HepG2 (cell line): Measurements from ENCODE around the gene KRTAP10-10. TPM values are rescaled to one million over a fixed set of nuclear protein-coding genes. Genes with fewer than 3 reads are reported as not detected.

Experiments used
- ATAC-seq: fragments of 200-7000 bp; cut with Tn5 transposase; 3 replicates; pipeline ENCODE4 v1.9.1; 2020; ENCODE audit warnings: mild to moderate bottlenecking, moderate library complexity
- BruUV-seq: library from RNA; stranded (reverse); fragments of 400-500 nt; replicated peaks from 2 replicates; lab custom pipeline; 2021; lab: Mats Ljungman, UMichigan
- CTCF ChIA-PET: fragments of 300-600 bp; formaldehyde crosslinking; extraction: SDS; loops from one replicate; lab custom pipeline; 2021; ENCODE audit warnings: low total read pairs, inconsistent platforms, low intra/inter-chr PET ratio; lab: Yijun Ruan, JAX
- POLR2A ChIA-PET: fragments of 350-600 bp; sonication (Branson Sonifier 250); formaldehyde crosslinking; loops from one replicate; lab custom pipeline; 2020; ENCODE audit warnings: antibody characterized with exemption, inconsistent platforms; lab: Yijun Ruan, JAX
- DNase-seq: peaks from one replicate; pipeline ENCODE4 v3.0.0-alpha.2; 2015; ENCODE audit warnings: low spot score
- FAIRE-seq: peaks from 3 replicates; lab custom pipeline; 2011; peaks lifted over from hg19 to GRCh38; lab: Jason Lieb, UNC
- H2AFZ ChIP-seq: one replicate; pipeline ENCODE4 v1.6.1; 2011; ENCODE audit warnings: low read length, inconsistent platforms
- H3K27ac ChIP-seq: fragments of 300-600 bp; 3 replicates; pipeline ENCODE4 v1.8.0; 2011; ENCODE audit warnings: mixed run types, mild to moderate bottlenecking, mixed read lengths, low read length, inconsistent platforms; ENCODE audit not compliant: insufficient read depth; ENCODE audit errors: extremely low read length
- H3K27me3 ChIP-seq, 2 experiments: fragments of 200-600 bp in 1 of 2; 2 replicates in 1 of 2; 3 replicates in 1 of 2; pipeline versions ENCODE4 v1.6.0 to v1.8.0; 2011; ENCODE audit warnings: low read length in 2 of 2, mild to moderate bottlenecking in 2 of 2, moderate library complexity in 2 of 2, inconsistent platforms in 1 of 2; ENCODE audit not compliant: insufficient read depth in 2 of 2, control insufficient read depth in 1 of 2
- H3K36me3 ChIP-seq, 2 experiments: fragments of 200-600 bp in 1 of 2; replicated peaks in 1 of 2; 2 replicates in 1 of 2; 3 replicates in 1 of 2; pipeline versions ENCODE4 v1.5.1 to v1.8.0; 2011; ENCODE audit warnings: low read length in 2 of 2, inconsistent platforms in 1 of 2; ENCODE audit not compliant: insufficient read depth in 2 of 2, control insufficient read depth in 1 of 2
- H3K4me1 ChIP-seq: 2 replicates; pipeline ENCODE4 v1.5.1; 2012; ENCODE audit warnings: low read length, inconsistent platforms; ENCODE audit not compliant: insufficient read depth
- H3K4me2 ChIP-seq: 2 replicates; pipeline ENCODE4 v1.6.0; 2011; ENCODE audit warnings: low read depth, low read length, inconsistent platforms
- H3K4me3 ChIP-seq, 3 experiments: fragments of 200-600 bp in 1 of 3; sonication (generic), shearing (Covaris generic) in 1 of 3; replicated peaks in 1 of 3; 2 replicates each; pipeline ENCODE4 v1.5.1; 2011 to 2016; ENCODE audit warnings: low read length in 3 of 3, inconsistent platforms in 2 of 3, low read depth in 2 of 3, mild to moderate bottlenecking in 2 of 3, control low read depth in 1 of 3, mixed read lengths in 1 of 3; ENCODE audit not compliant: insufficient read depth in 1 of 3
- H3K79me2 ChIP-seq: one replicate; pipeline ENCODE4 v1.6.1; 2011; ENCODE audit warnings: low read length, inconsistent platforms; ENCODE audit not compliant: insufficient read depth
- H3K9ac ChIP-seq: 2 replicates; pipeline ENCODE4 v1.6.0; 2011; ENCODE audit warnings: mild to moderate bottlenecking, low read depth, low read length, inconsistent platforms; ENCODE audit not compliant: insufficient read depth
- H3K9me3 ChIP-seq: 2 replicates; pipeline ENCODE4 v1.5.1; 2012; ENCODE audit warnings: mild to moderate bottlenecking, low read length
- H4K20me1 ChIP-seq: 2 replicates; pipeline ENCODE4 v1.6.0; 2011; ENCODE audit warnings: inconsistent platforms, mild to moderate bottlenecking, low read length, moderate library complexity; ENCODE audit not compliant: insufficient read depth
- ATF2 ChIP-seq: sonication (generic); formaldehyde crosslinking; IDR thresholded peaks from 2 replicates; pipeline ENCODE4 v1.4.0; 2020; ENCODE audit warnings: missing genetic modification reagents
- GABPA ChIP-seq, 2 experiments: IDR thresholded peaks; 2 replicates each; pipeline ENCODE4 v1.6.1; 2011 to 2016; ENCODE audit warnings: low read depth in 2 of 2, low read length in 1 of 2, missing biosample characterization in 1 of 2, missing genetic modification characterization in 1 of 2
- HIVEP1 ChIP-seq: sonication (generic); formaldehyde crosslinking; IDR thresholded peaks from 2 replicates; pipeline ENCODE4 v1.4.0; 2020; ENCODE audit warnings: mild to moderate bottlenecking, missing genetic modification reagents
- HNF4G ChIP-seq, 2 experiments: sonication (generic) in 1 of 2; formaldehyde crosslinking in 1 of 2; IDR thresholded peaks; 2 replicates each; pipeline versions ENCODE4 v1.4.0 to v1.6.1; 2011 to 2020; ENCODE audit warnings: borderline replicate concordance in 2 of 2, low read depth in 2 of 2, mild to moderate bottlenecking in 2 of 2, low read length in 1 of 2, missing genetic modification reagents in 1 of 2, moderate library complexity in 1 of 2
- MAZ ChIP-seq, 2 experiments: sonication (generic) in 1 of 2; formaldehyde crosslinking in 1 of 2; IDR thresholded peaks; 2 replicates each; pipeline versions ENCODE4 v1.5.0 to v1.6.1; 2012 to 2020; ENCODE audit warnings: low read depth in 2 of 2, mild to moderate bottlenecking in 2 of 2, borderline replicate concordance in 1 of 2, improper control_type of control experiment in 1 of 2, low read length in 1 of 2, missing genetic modification reagents in 1 of 2, moderate library complexity in 1 of 2
- MBNL3 ChIP-seq: fragments of 250-450 bp; sonication (Bioruptor Pico); conservative IDR thresholded peaks from 2 replicates; pipeline ENCODE4 v1.8.0; 2022; ENCODE audit warnings: mild to moderate bottlenecking, inconsistent platforms
- NFIB ChIP-seq: sonication (generic); formaldehyde crosslinking; IDR thresholded peaks from 2 replicates; pipeline ENCODE4 v1.9.0; 2021; ENCODE audit warnings: missing genetic modification reagents, mild to moderate bottlenecking, borderline replicate concordance
- PAWR ChIP-seq: sonication (generic); formaldehyde crosslinking; IDR thresholded peaks from 2 replicates; pipeline ENCODE4 v1.4.0; 2020; ENCODE audit warnings: missing genetic modification reagents, mild to moderate bottlenecking, borderline replicate concordance
- PITX1 ChIP-seq: sonication (generic); formaldehyde crosslinking; IDR thresholded peaks from 2 replicates; pipeline ENCODE4 v1.5.1; 2020; ENCODE audit warnings: mild to moderate bottlenecking, missing genetic modification reagents
- PPARG ChIP-seq: conservative IDR thresholded peaks from 2 replicates; pipeline ENCODE4 v1.6.1; 2016; ENCODE audit warnings: missing biosample characterization, missing genetic modification reagents
- PTBP1 ChIP-seq: fragments of 200-400 bp; formaldehyde crosslinking; IDR thresholded peaks from 2 replicates; pipeline ENCODE4 v1.6.1; 2018; ENCODE audit warnings: low read length, low read depth; ENCODE audit not compliant: poor library complexity, severe bottlenecking
- RCOR2 ChIP-seq: IDR thresholded peaks from 2 replicates; pipeline ENCODE4 v1.6.1; 2016; ENCODE audit warnings: missing biosample characterization, missing genetic modification reagents
- SKI ChIP-seq: fragments of 450-650 bp; IDR thresholded peaks from one replicate; pipeline ENCODE4 v1.6.1; 2018; ENCODE audit warnings: mild to moderate bottlenecking; ENCODE audit not compliant: partially characterized antibody
- SNAPC2 ChIP-seq: sonication (generic); formaldehyde crosslinking; IDR thresholded peaks from 2 replicates; pipeline ENCODE4 v1.8.1; 2022; ENCODE audit warnings: mild to moderate bottlenecking, missing genetic modification reagents
- TBX2 ChIP-seq: sonication (generic); formaldehyde crosslinking; IDR thresholded peaks from 2 replicates; pipeline ENCODE4 v1.5.0; 2020; ENCODE audit warnings: missing genetic modification reagents, mild to moderate bottlenecking, borderline replicate concordance
- ZC3H13 ChIP-seq: sonication (generic); formaldehyde crosslinking; IDR thresholded peaks from 2 replicates; pipeline ENCODE4 v1.8.1; 2023; ENCODE audit warnings: mild to moderate bottlenecking, missing genetic modification reagents, moderate library complexity
- ZNF296 ChIP-seq: sonication (generic); formaldehyde crosslinking; conservative IDR thresholded peaks from 2 replicates; pipeline ENCODE4 v1.5.0; 2020; ENCODE audit warnings: mild to moderate bottlenecking, missing genetic modification reagents
- ZNF317 ChIP-seq: sonication (generic); formaldehyde crosslinking; IDR thresholded peaks from 2 replicates; pipeline ENCODE4 v1.5.0; 2020; ENCODE audit warnings: mild to moderate bottlenecking, missing genetic modification reagents
- ZNF432 ChIP-seq: sonication (generic); formaldehyde crosslinking; IDR thresholded peaks from 2 replicates; pipeline ENCODE4 v1.5.0; 2020; ENCODE audit warnings: missing genetic modification reagents, mild to moderate bottlenecking, borderline replicate concordance
- ZNF567 ChIP-seq: sonication (generic); formaldehyde crosslinking; IDR thresholded peaks from 2 replicates; pipeline ENCODE4 v1.8.1; 2023; ENCODE audit warnings: mild to moderate bottlenecking, missing genetic modification reagents, borderline replicate concordance
- ZNF652 ChIP-seq: IDR thresholded peaks from 2 replicates; pipeline ENCODE4 v1.6.1; 2016; ENCODE audit warnings: low read depth, borderline replicate concordance
- ZSCAN21 ChIP-seq: sonication (generic); formaldehyde crosslinking; IDR thresholded peaks from 2 replicates; pipeline ENCODE4 v1.8.0; 2022; ENCODE audit warnings: mild to moderate bottlenecking, missing genetic modification reagents, moderate library complexity, borderline replicate concordance
- WGBS: methylation state at CpG from one replicate; pipeline ENCODE4 v1.1.6; 2017; ENCODE audit warnings: low lambda C conversion rate; 5-methylcytosine and 5-hydroxymethylcytosine counted together
- in situ Hi-C: cut with HindIII; loops from 2 replicates; pipeline ENCODE4 v1.10.0; 2017; ENCODE audit warnings: low pct_unique_long_range_greater_than_20kb; ENCODE audit not compliant: extremely low pct_ligation_motif_present
- intact Hi-C: fragments of 100-400 bp; cut with micrococcal nuclease; formaldehyde crosslinking; loops from one replicate; pipeline ENCODE4 v1.10.0; 2022; ENCODE audit not compliant: unreplicated experiment
- polyA plus RNA-seq, 8 experiments: library from polyadenylated mRNA; depleted of rRNA in 3 of 8; stranded (reverse) in 7 of 8; unstranded in 1 of 8; fragments of >200 nt; fragmentation: Illumina TruSeq in 4 of 8; extraction: Trizol in 4 of 8; gene quantifications; 2 replicates each; pipeline versions ENCODE4 v1.2.1 to v1.2.3, GENCODE V29; 2011 to 2016; ENCODE audit warnings: low read depth in 4 of 8, missing spikeins in 1 of 8, mixed read lengths in 1 of 8; ENCODE audit not compliant: insufficient read depth in 1 of 8
- total RNA-seq, 5 experiments: library from RNA; depleted of rRNA; stranded (reverse); fragments of >200 nt; fragmentation: Illumina TruSeq; extraction: Trizol; gene quantifications; 2 replicates each; pipeline ENCODE4 v1.2.3, GENCODE V29; 2016; ENCODE audit warnings: low read depth in 1 of 5

Gene KRTAP10-10
- total and polyA plus RNA-seq, 2 of the 13 experiments (the other 11 are each of a cell fraction or from before 2014, with no cell fraction given): not detected

GRCh38 chr21:44593598-44594405 is 43.4 kb upstream of the KRTAP10-10 start:
- Histone ChIP-seq H3K9ac (peak overlapping the region; percentile 54), H3K79me2 (no peaks in the 10 kb centered on the region), H3K27ac (peak overlapping the region; percentile 80), H3K4me2 (peak overlapping the region; percentile 59), H3K36me3 (no peaks in the 10 kb centered on the region), H4K20me1 (no peaks in the 10 kb centered on the region), H2AFZ (no peak overlapping the region), H3K4me3 (peak overlapping the region in 1 of 3 experiments; percentile 4; a peak in 1 of 6 replicates), H3K4me1 (peaks cover 52% of the 10 kb centered on the region), H3K27me3 (no peaks in the 10 kb centered on the region; a peak in 1 of 5 replicates), H3K9me3 (no peaks in the 10 kb centered on the region)
- BruUV-seq: no TSS peak
- in situ Hi-C loops (no loop called here), intact Hi-C loops (no loop called here)
- peak; percentile 81 for DNase-seq
- 42% methylated on average over 12 of the region's 20 CpGs for WGBS
- ATAC-seq: peak; percentile 90
- FAIRE-seq: peak; percentile 78
- POLR2A ChIA-PET: no interaction called here
- CTCF ChIA-PET: no interaction called here
- TF ChIP-seq SKI: peak; percentile 73
- TF ChIP-seq TBX2 (CRISPR knock-in tag): peak; percentile 94
- peak; percentile 64; the same call in 1 of the 2 replicates for TF ChIP-seq ATF2 (CRISPR knock-in tag)
- TF ChIP-seq MBNL3 (CRISPR knock-in tag): no peak
- peak; percentile 91 for TF ChIP-seq ZNF317 (CRISPR knock-in tag)
- 0 out of 2 replicates have a peak, but pooled peaks have one; percentile 66 for TF ChIP-seq ZC3H13 (CRISPR knock-in tag)
- TF ChIP-seq SNAPC2 (CRISPR knock-in tag): 0 out of 2 replicates have a peak, but pooled peaks have one; percentile 81
- no peak; the same call in 1 of the 2 replicates for TF ChIP-seq ZNF567 (CRISPR knock-in tag)
- no peak for TF ChIP-seq PAWR (CRISPR knock-in tag)
- peak; percentile 87 for TF ChIP-seq PITX1 (CRISPR knock-in tag)
- no peak for TF ChIP-seq GABPA (IDR thresholded peaks at IDR 0.05; ENCODE audit: low read depth, low read length)
- peak; percentile 46; the same call in 1 of the 2 replicates for TF ChIP-seq GABPA (CRISPR knock-in tag; IDR thresholded peaks at IDR 0.05; ENCODE audit: low read depth)
- peak; percentile 70; the same call in 1 of the 2 replicates for TF ChIP-seq ZNF296 (CRISPR knock-in tag)
- peak; percentile 58 for TF ChIP-seq PPARG (CRISPR knock-in tag)
- 0 out of 2 replicates have a peak, but pooled peaks have one; percentile 62 for TF ChIP-seq RCOR2 (CRISPR knock-in tag)
- TF ChIP-seq MAZ (IDR thresholded peaks at IDR 0.05; ENCODE audit: borderline replicate concordance, low read depth, low read length): no peak
- peak; percentile 78 for TF ChIP-seq MAZ (CRISPR knock-in tag; IDR thresholded peaks at IDR 0.05; ENCODE audit: low read depth)
- TF ChIP-seq ZNF432 (CRISPR knock-in tag): no peak
- no peak for TF ChIP-seq PTBP1
- no peak; the same call in 1 of the 2 replicates for TF ChIP-seq HNF4G (IDR thresholded peaks at IDR 0.05; ENCODE audit: borderline replicate concordance, low read depth, low read length)
- peak; percentile 87; the same call in 1 of the 2 replicates for TF ChIP-seq HNF4G (CRISPR knock-in tag; IDR thresholded peaks at IDR 0.05; ENCODE audit: borderline replicate concordance, low read depth)
- 0 out of 2 replicates have a peak, but pooled peaks have one; percentile 27 for TF ChIP-seq HIVEP1
- peak; percentile 71 for TF ChIP-seq ZSCAN21 (CRISPR knock-in tag)
- peak; percentile 25; the same call in 1 of the 2 replicates for TF ChIP-seq ZNF652 (CRISPR knock-in tag)
- no peak for TF ChIP-seq NFIB
